HG03175 (cell line): ENCODE measurements around the gene ZBTB8A.
"Not testable (repeated sequence)": the region's sequence is repeated elsewhere in the genome, so short reads cannot be mapped to it uniquely, and the experiment has no call there.

Experiments
- ATAC-seq: cut with Tn5 transposase; IDR thresholded peaks from one replicate; pipeline ENCODE4 v1.9.1; 2021; ENCODE audit warnings: mild to moderate bottlenecking, moderate library complexity; ENCODE audit not compliant: unreplicated experiment

Gene ZBTB8A

DNA sequence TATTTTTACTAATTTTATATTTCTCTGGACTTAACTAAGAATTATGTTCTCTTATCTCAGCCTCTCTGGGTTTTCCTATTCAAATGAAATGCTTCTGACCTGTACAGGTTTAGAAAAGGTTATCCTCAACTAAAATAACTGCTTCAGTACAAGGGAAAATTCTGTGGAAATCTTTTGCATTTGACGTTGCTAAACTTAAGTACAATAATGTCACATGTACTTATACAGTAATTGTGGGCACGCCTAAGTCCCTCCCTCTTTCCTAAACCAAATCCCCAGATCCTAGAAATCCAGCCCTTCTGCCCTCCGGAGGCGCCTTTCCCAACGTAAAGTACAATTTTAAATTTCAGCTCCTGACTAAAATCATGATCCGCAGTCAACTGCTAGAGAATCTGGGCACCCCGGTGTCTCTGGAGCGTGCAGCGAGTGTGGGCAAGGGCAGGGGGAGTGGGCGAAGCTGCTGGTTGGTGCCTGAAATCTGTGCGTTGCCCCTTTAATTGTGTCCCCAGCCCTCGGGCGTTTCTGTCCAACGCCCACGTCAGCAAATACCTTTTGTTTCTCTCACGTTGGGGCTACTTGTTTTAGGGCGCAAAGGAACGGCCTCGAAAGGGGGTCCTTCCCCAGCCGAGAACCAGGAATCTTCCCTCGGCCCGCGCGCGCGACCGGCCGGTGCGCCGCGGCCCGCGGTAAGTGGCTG, at the start of gene ZBTB8A:
Gene ZBTB8A, plus strand, starts transcription at position 541 of the 697 bp plus-strand sequence. CDS start 53,505 bp downstream, outside the sequence.
- ATAC-seq, result no peak

DNA sequence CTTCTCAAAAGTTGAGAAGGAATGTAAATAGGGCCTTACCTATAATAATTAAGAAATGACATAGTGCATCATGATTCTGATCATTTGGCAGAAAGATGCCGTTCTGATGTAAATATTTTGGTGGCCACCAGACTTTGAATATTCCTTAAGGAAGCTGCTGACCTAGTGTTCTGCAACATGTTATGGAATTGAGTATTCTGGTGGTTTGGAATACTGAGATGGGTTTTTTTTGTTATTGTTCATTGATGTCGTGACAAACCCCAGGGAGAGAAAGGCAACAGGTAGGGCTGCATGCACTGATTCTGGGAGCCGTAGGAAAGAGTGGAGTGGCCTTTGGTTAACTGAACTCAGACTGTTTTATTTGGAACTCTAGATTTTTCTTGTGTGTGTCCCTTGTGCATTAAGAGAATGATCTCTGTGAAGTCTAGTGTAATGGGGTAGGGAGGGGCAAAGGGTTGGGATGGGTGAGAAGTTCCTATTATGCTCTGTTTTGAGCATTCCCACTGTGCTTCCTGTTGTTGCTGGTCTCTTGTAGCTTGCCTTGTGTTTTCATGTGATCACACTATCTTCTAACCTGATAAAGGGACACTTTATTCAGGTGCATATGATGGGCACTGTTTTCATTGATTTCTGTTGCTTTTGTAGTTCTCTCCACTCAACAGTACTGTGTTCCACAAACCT, 49.3 kb upstream of the ZBTB8A start:
- no peak for ATAC-seq

DNA sequence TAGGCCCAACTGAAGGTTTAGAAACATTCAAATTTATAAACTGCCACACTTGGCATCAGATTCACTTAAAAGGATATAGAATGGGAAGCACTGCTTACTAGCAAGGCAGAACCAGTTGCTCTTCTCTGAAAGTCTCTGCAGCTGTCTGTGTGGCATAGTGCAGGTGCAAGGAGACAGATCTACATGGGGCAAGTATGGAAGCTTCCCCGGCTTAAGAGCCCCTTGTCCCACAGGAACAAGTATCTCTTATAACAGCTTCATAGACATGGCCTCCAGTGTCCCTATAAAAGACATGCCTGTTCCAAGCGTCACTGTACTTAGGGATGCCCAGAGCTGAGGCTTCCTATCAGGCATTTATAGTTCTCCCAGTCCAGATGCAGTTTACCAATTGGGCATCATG, 47.8 kb upstream of the ZBTB8A start:
- no peak for ATAC-seq

DNA sequence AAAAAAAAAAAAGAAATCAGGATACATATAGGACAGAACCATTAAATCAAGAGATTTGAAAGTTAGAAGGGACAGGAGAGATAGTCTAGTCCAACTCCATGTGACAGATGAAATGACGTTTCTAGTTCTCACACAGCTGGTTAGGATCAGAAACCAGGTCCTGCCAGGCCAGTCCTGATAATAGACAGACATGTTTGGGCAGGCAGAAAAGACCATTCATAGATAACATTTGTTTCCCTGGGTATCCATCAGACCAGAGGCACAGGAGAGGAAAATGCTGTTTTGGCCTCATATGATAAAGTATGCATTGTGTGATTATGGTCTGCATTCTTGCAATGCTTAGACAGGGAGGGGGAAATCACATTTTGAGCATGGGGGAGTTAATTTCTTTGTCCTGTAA, 45.0 kb upstream of the ZBTB8A start:
- ATAC-seq, result no peak

DNA sequence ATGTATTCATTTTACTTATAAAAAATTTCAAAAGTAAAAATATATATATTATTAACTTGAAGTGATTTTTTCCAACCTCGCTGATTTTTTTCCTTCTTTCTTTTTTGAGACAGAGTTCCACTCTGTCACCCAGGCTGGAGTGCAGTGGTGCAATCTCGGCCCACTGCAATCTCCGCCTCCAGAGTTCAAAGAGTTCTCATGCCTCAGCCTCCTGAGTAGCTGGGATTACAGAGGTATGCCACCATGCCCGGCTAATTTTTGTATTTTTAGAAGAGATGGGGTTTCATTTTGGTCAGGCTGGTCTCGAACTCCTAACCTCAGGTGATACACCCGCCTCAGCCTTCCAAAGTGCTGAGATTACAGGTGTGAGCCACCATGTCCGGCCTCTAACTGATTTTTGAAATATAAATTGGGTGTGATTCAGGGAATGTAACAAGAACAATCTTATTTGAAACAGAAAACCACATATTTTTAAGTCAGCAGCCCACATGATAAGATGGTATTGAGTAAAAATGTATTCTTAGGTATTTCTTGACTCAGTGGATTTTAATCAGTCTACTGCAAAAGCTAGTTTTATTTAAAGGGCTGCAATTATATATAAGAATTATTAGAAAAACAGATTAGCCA, 44.4 kb upstream of the ZBTB8A start:
- no peak for ATAC-seq

DNA sequence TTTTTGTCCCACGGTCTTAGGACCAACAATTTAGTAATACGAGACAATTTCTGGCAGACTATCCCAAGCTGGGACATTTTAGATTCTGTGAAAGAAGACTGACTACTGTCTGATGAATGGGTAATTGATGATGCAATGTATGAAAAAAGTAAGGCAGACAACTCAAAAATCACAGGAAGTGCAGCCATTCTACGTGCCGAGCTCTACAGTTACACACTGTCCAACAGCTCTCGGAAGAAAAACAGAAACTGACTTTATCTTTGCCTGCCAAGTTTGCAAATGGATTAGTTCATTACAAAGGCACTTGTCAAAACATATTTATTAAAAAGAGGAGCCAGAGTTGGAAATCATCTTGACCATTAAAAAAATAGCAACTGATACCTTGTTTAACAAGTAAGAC, 43.1 kb upstream of the ZBTB8A start:
- ATAC-seq, result no peak

DNA sequence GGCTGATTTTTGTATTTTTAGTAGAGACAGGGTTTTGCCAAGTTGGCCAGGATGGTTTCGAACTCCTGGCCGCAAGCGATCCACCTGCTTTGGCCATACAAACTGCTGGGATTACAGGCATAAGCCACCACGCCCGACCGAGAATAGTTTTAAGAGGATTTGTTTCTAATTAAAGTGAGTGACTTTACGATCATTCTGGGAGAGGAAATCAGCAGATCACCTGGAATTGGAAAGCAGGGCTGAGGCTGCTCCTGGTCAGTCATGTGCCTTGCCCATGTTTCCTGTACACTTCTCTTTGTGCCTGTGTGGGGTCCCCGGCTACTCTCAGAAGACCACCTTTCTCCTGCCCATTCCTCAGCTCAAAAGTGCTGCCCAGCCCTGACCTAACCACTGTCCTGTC, 40.5 kb upstream of the ZBTB8A start:
- ATAC-seq, result no peak

DNA sequence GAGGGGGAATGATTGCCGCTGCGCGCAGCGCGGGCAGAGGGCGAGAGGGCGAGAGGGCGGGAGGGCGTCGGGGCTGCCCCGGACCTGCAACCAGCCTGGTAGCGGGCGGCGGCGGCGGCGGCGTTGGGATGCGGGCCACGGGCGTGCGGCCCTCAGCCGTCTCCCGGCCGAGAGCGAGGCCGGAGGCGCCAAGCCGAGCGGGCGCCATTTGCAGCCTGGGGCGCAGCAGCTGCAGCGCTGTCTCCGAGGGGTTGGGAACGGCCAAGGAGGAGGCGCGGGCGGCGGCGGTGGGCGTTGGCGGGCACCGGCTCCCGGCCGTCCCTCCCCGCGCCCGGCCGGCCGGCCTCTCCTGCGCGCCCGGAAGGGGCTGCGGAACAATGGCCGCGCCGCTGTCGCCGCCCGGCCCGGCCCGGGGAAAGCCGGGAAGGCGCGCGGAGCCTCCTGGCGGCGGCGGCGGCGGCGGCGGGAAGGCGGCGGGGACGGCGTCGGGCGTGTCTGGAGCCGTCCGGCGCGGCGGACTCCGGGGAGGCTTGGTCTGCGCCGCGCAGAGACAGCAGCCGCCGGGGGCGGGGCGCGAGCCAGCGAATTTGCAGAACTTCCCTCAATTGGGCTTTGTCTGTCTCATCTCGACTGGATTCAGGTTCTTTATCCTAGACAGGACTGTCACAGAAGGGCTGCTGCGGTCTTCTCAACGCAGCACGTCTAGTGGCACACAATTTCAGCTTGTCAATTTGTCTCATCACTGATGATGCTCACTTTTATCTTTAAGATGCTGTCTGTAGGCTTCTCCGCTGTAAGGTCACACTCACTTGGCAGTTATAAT, 38.6 kb upstream of the ZBTB8A start:
- no peak for ATAC-seq

DNA sequence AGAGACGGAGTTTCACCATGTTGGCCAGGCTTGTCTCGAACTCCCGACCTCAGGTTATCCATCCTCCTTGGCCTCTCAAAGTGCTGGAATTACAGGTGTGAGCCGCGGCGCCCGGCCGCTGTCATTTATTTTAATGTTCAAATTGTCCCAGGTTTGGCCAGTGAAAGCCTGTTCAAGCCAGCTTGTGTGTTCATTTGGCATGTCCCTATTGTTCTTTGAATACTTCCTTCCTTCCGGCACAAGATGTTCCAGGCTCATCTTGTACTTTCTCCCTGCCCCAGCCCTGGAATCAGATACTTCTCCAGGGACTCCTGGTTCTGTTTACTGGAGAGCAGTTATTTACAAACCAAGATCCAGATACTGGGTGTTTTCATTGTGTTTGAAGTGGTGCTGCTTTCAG, 37.4 kb upstream of the ZBTB8A start:
- no peak for ATAC-seq

DNA sequence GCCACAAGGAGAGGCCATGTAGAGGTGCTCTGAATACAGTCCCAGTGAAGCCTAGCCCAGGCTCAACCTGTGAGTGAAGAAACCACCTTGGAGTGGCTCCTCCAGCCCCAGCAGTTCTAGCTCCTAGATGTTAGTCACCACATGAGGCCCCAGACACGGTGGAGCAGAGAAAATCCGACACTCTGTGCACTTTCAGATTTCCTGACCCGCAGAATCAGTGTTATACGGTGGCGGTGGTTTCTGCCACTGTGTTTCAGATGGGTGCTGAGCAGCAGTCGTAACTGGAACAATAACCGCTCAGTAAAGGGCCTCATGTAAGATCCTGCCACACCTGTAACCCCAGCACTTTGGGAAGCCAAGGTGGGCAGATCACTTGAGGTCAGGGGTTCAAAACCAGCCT, 36.1 kb upstream of the ZBTB8A start:
- ATAC-seq, result no peak

DNA sequence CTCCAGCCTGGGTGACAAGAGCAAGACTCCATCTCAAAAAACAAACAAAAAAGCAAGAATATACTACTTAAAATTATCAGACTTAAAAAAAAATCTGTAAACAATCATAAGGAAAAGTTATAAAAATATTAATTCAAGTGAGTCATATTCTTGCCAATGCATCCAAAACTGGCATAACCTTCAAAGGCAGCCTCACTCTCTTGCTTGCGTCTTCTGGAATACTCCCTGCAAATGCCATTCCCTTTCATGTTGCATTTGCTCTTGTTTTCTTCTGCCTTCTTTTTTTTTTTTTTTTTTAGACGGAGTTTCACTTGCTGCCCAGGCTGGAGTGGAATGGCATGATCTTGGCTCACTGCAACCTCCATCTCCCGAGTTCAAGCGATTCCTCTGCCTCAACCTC, 32.2 kb upstream of the ZBTB8A start:
- no peak for ATAC-seq

DNA sequence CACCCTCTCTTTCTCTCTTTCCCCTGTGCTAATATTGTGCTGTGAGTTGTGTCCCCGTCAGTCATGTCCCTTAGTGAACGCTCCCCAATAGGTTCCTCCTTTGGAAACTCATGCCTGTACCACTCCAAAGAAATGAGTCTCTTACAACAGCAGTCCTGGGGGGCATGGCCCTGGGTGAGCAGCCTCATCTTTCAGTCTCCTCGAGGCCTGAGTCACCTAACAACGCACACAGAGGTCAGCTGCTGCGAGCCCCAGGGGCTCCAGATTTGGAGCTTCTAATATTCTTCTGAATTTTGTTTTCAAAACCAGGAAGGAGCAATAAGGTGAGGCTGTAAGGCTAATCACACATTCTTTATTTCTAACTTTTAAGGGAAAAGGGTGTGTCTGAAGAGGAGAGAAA, 30.5 kb upstream of the ZBTB8A start:
- ATAC-seq, result no peak

DNA sequence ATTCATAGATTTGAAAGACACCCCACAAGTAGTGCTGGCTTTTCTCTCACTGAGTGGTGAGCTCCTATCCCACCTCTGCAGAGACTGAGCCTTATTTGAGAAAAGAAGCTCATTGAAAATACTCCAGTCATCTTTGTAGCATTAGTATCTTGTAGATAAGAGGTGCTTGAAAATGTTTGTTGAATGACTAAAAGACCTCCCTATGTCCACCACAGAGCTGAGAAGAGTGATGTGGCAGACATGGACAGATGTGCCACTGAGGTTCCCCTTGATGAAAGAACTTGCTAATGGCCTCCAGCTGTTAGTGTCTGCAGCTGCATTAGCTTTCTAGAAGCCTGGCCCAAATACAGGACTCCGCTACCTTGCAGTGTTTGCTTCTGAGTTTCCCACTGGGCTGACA, 29.3 kb upstream of the ZBTB8A start:
- no peak for ATAC-seq

DNA sequence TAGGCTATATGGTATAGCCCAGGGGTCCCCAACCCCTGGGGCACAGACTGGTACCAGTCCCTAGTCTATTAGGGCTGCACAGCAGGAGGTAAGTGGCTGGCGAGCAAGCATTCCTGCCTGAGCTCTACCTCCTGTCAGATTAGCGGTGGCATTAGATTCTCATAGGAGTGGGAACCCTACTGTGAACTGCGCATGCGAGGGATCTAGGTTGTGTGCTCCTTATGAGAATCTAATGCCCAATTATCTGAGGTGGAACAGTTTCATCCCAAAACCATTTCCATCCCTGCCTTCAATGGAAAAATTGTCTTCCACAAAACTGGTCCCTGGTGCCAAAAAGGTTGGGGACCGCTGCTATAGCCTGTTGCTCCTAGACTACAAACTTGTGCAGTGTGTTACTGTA, 22.8 kb upstream of the ZBTB8A start:
- no peak for ATAC-seq

DNA sequence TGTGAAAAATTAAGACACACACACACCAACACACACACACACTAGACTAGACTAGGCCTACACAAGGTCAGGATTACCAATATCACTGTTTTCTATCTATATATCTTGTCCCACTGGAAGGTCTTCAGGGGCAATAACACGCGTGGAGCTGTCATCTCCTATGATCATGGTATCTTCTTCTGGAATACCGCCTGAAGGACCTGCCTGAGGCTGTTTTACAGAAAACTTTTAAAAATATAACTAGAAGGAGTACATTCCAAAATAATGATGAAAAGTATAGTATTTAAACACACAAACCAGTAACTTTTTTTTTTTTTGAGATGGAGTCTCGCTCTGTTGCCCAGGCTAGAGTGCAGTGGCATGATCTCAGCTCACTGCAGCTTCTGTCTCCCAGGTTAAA, 20.3 kb upstream of the ZBTB8A start:
- no peak for ATAC-seq

DNA sequence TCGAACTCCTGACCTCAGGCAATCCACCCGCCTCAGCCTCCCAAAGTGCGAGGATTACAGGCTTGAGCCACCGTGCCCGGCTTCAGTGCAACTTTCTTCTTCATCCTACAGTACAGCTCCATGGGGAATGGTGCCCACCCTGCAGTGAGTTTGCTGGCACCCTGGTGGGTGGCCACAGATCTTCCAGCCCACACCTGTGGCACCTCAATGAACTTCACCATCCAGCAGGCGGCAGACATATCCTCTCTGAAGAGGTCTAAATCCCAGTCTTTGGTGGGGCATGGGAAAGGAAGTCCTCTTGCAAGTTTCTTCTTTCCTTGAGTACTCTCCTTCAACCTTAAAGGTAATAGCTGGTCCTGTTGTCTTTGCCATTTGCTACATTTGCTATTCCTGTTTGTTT, 18.1 kb upstream of the ZBTB8A start:
- no peak for ATAC-seq

DNA sequence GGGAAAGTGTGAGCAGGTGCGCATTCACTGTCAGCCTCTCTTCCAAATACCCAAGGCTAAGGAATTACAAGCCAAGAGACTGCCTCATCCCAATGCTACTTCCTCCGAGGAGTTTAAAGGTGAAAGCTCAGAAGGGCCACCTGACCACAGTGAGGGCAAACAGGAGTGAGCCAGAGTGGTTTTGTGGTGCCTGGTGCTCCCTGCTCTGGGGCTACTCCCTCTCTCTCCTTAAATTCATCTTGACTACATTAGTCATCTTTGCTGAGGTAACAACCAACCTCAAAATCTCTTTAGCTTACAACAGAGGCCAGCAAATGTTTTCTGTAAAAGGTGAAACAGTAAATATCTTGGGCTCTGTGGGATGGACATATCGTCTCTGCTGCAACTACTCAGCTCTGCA, 14.2 kb upstream of the ZBTB8A start:
- ATAC-seq, result no peak

DNA sequence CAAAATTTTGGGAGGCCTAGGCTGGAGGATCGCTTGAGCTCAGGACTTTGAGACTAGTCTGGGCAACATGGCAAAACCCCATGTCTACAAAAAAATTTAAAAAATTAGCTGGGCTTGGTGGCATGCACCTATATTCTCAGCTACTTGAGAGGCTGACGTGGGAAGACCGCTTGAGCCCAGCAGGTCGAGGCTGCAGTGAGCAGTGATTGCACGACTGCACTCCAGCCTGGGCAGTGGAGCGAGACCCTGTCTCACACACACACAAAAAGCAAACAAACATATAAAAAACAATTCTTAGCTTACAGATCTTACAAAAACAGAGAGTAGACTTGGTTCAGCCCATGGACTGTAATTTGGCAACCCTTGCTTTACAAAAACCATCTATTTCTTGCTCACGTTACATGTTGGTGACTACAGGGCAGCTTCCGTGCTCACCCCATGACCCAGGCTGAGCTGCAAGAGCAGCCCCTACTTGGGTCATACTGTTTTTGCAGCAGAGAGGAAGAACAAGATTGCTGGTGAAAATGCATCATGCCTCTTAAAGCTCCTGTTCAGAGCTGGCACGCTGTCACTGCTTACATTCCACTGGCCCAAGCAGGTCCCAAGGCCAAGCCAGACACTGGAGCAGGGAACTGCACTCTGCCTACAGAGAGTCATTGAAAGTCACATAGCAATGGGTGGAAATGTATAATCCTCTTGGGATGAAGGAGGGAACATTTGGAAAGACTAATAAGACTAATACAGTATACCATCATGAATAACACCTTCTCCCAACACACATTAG, 13.4 kb upstream of the ZBTB8A start:
- no peak for ATAC-seq

DNA sequence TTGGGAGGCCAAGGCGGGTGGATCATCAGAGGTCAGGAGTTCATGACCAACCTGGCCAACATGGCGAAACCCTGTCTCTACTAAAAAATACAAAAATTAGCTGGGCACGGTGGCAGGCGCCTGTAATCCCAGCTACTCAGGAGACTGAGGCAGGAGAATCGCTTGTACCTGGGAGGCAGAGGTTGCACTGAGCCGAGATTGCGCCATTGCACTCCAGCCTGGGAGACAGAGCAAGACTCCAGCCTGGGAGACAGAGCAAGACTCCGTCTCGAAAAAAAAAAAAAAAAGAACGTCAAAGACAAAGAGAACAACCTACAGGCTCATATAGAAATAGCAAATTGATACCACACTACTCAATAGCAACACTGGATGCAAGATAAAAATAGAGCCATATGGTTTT, 10.7 kb upstream of the ZBTB8A start:
- ATAC-seq, result not testable (repeated sequence)

DNA sequence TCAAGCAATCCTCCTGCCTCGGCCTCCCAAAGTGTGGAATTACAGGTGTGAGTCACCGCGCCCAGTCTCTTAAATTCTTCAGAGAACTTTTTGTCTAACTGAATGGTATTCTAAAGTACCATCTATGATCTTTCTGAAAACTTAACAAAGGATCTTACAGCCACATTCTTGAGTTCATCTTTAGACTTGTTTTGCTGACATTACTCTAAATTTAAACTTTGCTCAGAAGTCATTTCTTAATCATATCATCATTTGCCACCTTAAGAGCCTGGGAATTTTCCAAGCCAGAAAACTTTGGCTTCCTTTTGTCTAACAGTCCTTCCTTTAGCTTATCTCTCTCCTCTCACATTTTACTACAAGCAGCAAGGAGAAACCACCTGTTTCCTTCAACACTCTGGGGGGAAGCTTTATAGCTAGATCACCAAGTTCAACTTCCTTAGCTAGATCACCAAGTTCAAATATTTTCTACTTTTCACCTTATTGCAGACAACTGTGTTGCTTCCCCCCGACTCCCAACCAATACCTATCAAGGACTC, 5.4 kb upstream of the ZBTB8A start:
- ATAC-seq, result no peak
